ENCODE data around the gene STAC3.

Gene STAC3

DNA sequence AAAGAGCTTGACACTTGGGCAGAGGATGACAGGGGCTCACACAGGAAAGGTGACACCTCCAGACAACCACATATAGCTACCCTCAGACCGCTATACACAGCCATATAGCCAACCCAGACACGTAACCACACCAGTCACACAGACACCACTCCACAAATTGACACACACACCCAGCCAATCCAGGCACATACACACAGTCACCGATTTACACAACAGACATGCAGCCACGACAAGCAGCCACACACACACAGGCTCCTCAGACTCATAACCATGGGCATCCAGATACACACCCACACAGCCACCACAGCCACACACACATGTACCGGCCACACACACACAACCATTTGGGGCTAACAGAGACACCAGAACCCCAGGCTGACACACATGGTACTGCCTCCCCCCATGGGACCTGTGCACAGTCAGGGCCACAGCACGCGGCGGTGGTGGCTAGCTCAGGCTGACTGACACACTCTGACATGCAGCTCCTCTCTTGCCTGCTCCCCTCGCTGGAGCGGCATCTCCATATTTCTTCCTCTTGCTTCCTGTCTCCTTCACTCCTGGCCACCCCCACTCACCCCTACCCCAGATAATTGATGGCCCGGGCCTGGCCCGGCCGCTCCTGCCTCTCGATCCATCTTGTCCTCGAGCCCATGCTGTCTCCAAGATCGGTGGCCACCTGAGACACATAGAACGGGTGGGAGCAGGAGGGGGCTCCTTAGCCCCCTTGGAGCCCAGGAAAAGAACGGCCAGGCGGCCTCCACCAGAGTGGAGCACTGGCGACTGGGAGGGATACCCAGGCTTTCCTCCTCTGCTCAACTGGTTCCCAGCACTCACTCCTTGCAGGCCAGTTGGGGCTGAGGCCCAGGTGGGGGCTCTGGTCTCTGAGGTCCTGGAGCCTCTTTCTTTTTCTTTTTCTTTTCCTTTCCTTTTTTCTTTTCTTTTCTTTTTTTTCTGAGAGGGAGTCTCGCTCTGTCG is 27.5 kb downstream of the STAC3 start:
- in situ Hi-C loops (cut with MboI; ENCODE audit: low sequenced_read_pairs): no loop called here

GRCh38 chr12:57222286-57223190 is 28.4 kb downstream of the STAC3 start:
- in situ Hi-C loops (cut with MboI; ENCODE audit: low sequenced_read_pairs): no loop called here

GRCh38 chr12:57221169-57221917 is 29.6 kb downstream of the STAC3 start:
- in situ Hi-C loops (cut with MboI; ENCODE audit: low sequenced_read_pairs): no loop called here

DNA sequence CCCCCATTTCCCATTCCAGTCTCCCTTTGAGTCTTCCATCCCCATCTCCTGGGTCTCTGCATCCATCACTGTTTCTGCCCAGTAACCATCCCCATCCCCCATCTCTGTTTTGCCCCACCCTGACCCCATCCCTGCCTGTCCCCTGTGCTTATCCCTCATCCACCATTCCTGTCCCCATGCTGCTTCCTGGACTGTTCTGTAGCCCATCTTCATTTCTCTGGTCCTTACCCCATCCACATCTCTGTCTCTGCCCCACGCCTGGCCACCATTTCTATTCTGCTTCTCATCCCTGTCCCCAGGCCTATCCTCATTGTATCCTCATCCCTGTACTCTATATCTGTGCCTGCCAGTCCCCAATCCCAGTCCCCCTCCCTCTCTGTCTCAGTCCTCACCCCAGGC is 30.2 kb downstream of the STAC3 start:
- in situ Hi-C loops (cut with MboI; ENCODE audit: low sequenced_read_pairs): no loop called here

DNA sequence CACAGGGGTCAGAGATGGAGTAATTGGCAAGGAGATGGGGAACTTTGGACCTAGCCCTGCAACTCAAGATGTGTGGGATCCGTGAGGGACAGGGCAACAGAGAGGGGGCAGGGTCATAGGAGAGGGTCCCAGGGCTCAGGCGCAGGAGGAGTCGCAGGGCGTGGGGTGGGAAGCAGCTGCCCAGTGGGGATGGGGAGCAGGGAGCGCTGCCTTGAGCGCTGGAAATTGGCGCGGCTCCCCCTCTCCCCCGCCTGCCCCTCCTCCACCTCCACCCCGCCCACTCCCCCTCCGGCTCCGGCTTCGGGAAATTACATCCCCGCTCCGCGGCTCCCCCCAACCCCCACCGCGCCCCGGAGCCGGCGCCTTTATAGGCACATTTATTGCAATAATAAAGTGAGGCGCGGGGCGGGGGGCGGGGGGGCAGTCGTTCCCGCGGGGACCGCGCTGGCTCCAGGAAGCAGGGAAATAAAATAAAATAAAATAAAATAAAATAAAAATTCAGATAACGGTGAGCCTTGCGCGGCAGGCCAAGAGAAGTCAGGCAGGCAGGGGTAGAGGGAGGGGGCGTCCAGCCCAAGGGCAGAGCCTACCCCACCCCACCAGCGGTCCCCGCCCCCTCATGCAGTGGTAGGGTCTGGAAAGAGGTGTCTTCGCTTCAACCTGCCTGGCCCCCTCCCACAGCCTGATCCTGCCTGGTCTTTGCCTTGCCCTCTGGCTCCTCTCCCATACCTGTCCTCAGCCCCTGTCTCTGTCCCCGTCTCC is 30.8 kb downstream of the STAC3 start:
- in situ Hi-C loops (cut with MboI; ENCODE audit: low sequenced_read_pairs): no loop called here

DNA sequence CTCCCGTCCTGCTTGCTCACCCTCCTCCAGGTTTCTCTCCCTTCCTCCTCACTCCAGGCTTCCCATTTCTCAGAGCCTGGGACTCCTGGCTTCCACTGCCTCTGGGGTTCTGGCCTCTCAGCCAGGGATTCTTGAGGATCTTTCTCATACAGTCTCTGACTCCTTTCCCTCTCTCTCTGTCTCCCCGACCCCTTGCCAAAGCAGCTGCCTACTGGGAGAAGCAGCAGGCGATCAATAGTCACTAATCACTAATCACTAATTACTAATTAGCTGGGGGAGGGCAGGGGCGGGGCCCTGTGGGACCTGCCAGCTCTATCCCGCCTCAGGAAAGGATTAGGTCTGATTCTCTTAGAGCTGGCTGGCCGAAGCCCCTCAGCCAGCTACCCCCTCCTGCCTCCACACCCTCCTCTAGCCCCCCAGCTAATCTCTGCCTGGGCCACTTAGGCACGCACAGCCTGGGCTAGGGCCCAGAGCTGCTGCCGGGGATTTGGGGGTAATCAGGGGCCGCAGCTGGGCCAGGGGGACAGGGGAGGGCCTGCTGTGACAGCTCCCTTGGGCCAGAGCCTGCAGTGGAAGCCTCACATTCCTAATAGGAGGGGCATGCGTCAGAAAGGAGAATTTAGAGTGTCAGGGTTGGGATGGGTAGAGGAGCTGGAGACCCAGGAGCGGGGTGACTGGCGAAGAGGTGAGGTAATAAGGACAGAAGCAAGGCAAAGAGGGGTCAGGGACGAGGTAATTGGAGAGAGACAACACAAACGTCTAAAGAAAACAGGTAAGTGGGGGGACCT is 31.6 kb downstream of the STAC3 start:
- in situ Hi-C loops (cut with MboI; ENCODE audit: low sequenced_read_pairs): no loop called here

DNA sequence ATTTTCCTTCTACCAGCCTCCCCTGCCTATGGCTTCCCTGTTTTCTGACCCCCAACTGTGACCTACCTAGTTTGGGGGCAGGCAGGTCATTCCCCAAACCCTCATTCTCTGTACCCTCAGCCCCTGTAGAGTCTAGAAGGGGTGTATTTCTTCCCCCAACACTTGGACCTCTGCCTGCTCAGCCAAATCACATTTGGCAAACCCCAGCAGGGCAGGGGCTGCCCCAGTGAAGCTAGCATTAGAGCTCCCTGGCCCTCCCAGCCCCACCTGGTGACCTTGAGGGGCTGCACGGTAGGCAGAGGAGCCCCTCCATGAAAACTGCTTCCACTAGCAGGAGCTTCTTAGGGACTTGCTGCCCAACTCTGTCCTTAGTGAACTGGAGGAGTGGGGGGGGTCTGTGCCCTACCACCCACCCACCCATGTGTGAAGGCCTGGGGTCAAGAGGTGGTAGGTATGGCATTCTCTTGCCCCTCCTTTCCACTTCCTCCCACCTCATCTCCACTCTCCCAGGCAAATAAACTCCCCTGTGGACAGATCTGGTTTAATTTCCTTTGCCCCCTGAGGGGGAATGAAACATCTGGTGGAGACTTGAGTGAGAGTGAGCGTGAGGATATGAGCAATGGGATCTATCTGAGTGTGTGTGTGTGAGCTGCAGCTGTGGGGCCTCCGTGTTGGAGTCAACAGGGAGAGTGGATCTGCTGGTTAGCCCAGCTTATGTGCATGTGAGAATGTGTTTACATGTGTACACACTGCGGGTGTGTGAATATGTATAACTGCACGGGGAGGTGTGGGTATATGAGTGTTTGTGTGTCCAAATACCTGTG is 32.7 kb downstream of the STAC3 start:
- in situ Hi-C loops (cut with MboI; ENCODE audit: low sequenced_read_pairs): no loop called here

DNA sequence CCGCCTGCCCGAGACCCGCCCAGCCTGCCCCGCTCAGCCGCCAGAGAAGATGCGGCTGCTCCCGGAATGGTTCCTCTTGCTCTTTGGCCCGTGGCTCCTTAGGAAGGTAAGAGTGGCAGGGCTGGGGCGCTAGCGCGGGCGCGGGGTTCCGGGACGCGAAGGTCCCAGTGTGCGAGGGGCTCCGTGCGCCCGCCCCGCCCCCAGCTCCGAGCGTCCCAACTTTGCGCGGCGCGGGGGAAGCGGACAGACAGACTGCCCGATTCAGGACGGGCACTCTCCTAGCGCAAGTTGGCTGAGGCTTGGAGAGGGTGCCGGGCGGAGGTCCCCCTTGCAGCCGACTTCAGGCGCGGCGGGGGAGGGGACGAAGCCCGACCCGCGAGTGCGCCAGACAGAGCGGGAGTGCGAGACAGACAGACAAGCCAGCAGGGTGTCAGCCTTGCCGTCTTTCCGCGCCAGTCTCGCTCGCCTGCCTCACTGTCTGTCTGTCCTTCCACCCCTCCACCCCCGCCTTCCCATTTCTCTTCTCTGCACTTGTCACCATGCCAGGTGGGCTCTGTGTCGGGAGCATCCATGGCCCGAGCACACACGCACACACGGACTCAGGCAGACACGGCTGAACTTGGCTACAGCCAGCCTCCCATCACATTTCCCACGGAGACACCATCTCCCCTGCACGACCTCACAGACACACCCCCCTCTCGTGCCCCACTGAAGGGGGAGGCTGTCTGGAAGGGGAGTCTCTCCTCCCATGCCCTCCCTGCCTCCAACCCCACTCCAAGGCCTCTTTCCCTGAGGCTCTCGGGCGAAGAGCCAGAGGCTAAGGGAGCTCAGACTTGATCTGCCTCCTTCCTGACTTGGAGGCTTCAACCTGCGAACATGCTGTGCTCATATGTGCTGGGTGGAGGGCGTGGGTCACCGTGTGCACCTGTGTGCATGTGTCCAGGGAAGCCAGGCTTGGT is 33.8 kb downstream of the STAC3 start:
- in situ Hi-C loops (cut with MboI; ENCODE audit: low sequenced_read_pairs): no loop called here

- in situ Hi-C loops (cut with MboI; ENCODE audit: low sequenced_read_pairs): no loop called here
Observed at GRCh38 chr12:57216014-57216911, 34.7 kb downstream of the STAC3 start, which contains the start of gene NXPH4. TSS of gene NXPH4 (plus strand) at chr12:57216794. CDS start at chr12:57216970, 176 bp downstream.

DNA sequence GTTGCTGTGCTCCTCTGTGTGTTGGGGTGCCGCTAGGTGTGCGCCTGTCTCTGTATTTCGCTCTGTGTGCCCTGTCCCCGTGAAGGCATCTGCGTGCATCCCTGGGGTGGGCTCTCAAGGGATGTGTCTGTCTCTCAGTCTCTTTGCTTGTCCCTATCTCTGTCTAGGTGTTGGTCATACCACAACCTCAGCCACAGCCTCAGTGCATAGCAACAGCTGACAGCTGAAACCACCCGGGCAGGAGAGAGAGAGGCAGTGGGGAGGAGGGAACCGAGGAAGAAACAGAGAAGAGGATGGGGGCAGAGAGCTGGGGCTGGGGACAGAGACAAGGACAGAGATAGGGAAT is 35.3 kb downstream of the STAC3 start:
- in situ Hi-C loops (cut with MboI; ENCODE audit: low sequenced_read_pairs): no loop called here

- in situ Hi-C loops (cut with MboI; ENCODE audit: low sequenced_read_pairs): no loop called here
Observed at GRCh38 chr12:57215065-57215464, 35.9 kb downstream of the STAC3 start.

DNA sequence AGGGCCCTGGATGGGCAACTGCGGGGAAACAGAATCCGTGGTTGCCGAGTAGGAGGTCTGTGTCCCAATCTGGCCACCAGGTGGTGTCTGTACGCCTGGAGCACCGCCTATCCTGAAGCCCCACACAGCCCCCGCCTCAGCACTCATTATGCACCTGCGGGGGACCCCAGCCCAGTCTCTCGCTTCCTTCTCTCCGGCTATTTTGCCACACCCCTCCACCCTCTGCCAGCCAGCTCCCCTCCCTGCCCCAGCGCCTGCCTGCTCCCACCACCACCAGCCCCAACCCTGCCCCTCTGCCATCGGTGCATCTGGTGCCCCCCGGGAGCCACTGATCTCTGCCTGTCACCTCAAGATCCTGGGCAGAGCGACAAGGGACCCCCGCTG is 36.6 kb downstream of the STAC3 start:
- in situ Hi-C loops (cut with MboI; ENCODE audit: low sequenced_read_pairs): no loop called here

GRCh38 chr12:57213763-57214397 is 37.1 kb downstream of the STAC3 start:
- in situ Hi-C loops (cut with MboI; ENCODE audit: low sequenced_read_pairs): no loop called here

DNA sequence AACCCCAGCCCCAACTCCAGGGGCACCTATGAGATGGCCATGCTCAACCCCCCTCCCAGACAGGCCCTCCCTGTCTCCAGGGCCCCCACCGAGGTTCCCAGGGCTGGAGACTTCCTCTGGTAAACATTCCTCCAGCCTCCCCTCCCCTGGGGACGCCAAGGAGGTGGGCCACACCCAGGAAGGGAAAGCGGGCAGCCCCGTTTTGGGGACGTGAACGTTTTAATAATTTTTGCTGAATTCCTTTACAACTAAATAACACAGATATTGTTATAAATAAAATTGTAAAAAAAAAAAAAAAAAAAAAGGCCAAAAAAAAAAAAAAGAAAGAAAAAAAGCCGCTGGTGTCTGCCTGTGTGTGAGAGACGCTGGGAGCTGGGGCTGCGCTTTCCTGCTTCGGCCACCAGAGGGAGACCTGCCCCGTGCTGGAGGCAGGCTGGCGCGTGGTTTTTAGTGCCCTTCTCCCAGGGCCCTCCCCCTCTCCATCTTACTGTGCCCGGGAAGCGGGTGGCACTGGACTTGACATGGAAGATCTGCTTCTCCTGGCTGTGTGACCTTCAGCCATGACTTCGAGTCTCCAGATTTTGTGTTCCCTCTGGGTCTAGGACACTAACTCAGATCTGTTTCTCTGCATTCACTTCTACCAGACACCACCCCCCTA is 37.8 kb downstream of the STAC3 start:
- in situ Hi-C loops (cut with MboI; ENCODE audit: low sequenced_read_pairs): no loop called here

- in situ Hi-C loops (cut with MboI; ENCODE audit: low sequenced_read_pairs): no loop called here
Observed at GRCh38 chr12:57212701-57213057, 38.3 kb downstream of the STAC3 start.
